Activated T-cell treated with anti-CD3 and anti-CD28 coated beads, Interleukin-2, amount 50 U/mL, for 72 hours (primary cell): Measurements from ENCODE around the gene RHOH. TPM values are rescaled to one million over a fixed set of nuclear protein-coding genes. Genes with fewer than 3 reads are reported as not detected.

ENCODE experiments used
- ATAC-seq, 2 donors: fragments of 150-1000 bp; cut with Tn5 transposase; replicated peaks in 1 of 2; 2 replicates each; pipeline ENCODE4 v1.10.0; 2021; ENCODE audit warnings: moderate library complexity in 2 of 2, mild to moderate bottlenecking in 1 of 2
- DNase-seq, 2 donors: peaks; one replicate each; pipeline ENCODE4 v3.0.0; 2021 to 2022; ENCODE audit warnings: mixed read lengths in 1 of 2
- H3K27ac Mint-ChIP-seq: one replicate; pipeline ENCODE4 v1.8.0; 2022; ENCODE audit warnings: mild to moderate bottlenecking, moderate library complexity, mixed read lengths
- H3K27me3 Mint-ChIP-seq: one replicate; pipeline ENCODE4 v1.8.0; 2022; ENCODE audit warnings: low read depth, mixed read lengths
- H3K36me3 Mint-ChIP-seq, 2 donors: one replicate each; pipeline ENCODE4 v1.8.0; 2022; ENCODE audit warnings: mixed read lengths in 2 of 2, mild to moderate bottlenecking in 1 of 2; ENCODE audit not compliant: insufficient read depth in 2 of 2
- H3K4me1 Mint-ChIP-seq: one replicate; pipeline ENCODE4 v1.8.0; 2022; ENCODE audit warnings: low read depth, mixed read lengths
- H3K4me3 Mint-ChIP-seq, 2 donors: one replicate each; pipeline ENCODE4 v1.8.0; 2022; ENCODE audit warnings: mild to moderate bottlenecking in 2 of 2, mixed read lengths in 2 of 2, moderate library complexity in 2 of 2
- H3K9me3 Mint-ChIP-seq, 2 donors: one replicate each; pipeline ENCODE4 v1.8.0; 2022; ENCODE audit warnings: mixed read lengths in 2 of 2
- total RNA-seq, 2 donors: library from RNA; stranded (reverse); gene quantifications; one replicate each; pipeline ENCODE4 v1.2.3, GENCODE V29; 2022

RHOH gene
- total RNA-seq, 2 donors from 2014 or later = 150 to 182 TPM

DNA sequence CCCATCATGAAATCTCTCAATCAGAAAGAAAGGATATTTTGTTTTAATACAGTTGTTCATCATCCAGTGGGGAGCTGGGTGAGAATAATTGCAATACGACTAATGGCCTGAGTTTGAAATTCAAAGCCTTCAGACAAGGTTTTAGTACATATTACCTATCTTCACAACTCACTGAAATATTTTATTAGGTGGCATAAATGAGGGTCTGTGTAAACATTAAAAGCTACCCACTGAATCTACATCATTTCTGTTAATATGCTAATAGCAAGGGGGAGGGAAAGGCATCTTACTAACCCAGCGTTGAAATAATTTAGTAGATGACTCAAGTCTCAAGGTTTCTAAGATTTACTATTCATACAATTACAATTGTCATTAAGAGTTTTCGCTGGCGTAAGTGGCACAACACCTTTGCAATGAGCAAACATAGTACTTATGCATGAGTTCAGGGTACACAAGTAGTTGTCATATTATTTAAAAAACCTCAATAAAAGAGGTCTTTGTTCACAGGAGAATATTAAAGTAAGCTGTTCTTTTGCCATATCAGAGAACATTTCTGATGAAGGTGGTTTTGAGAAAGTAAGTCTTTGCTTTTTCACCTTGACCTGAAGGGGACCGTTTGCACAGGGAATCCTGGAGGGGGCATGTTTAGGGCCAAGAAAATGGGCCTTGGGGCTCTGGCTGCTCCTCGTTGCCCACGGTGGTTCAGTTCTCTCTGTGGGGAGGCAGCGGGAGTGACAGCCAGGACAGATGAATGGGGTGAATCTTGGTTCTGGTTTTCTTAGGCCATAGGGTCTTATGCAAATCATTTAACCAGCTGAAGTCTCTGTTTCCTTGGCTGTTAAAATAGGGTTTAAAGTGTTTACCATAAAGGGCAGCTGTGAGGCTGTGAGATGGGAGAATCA, 4.5 kb upstream of the RHOH start:
- DNase-seq = no peak
- peaks cover 2 to 4% of the 10 kb centered on the region in 2 donors for H3K36me3 Mint-ChIP-seq
- H3K27ac Mint-ChIP-seq = peak overlapping the region; percentile 98
- peaks cover 90% of the 10 kb centered on the region for H3K4me1 Mint-ChIP-seq
- H3K27me3 Mint-ChIP-seq = no peaks in the 10 kb centered on the region
- H3K9me3 Mint-ChIP-seq = no peaks in the 10 kb centered on the region
- no peak for ATAC-seq
- H3K4me3 Mint-ChIP-seq = peak overlapping the region; percentile 89 to 90

DNA sequence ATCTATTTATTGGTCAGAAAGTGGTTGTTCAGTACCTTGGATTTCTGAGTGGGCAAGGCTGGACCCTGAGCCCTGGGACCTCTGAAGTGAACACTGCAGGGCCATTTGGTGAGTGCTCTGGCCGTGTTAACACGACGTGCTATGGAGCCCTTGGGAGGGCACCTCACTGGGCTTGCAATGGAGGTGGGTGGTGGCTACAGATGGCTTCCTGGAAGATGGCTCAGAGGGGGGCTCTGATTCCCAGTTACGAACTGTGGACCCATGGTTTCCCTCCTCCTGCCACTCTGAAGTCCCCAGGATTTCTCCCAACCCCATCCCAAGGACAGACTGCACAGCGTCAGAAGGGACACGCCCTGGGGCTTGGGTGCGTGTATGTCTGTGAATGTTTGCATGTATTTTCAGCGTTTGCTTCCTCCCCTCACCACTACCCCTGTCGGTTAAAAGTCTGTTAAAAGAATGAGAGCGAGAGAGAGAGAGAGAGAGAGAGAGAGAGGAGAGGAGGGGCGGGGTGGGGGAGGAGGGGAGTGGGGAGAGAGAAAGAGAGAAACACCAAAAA, 3.7 kb upstream of the RHOH start:
- Mint-ChIP-seq H3K9me3 (no peaks in the 10 kb centered on the region), H3K27ac (peak overlapping the region; percentile 98), H3K27me3 (no peaks in the 10 kb centered on the region), H3K4me1 (peaks cover 83% of the 10 kb centered on the region), H3K36me3 (peaks cover 6 to 7% of the 10 kb centered on the region in 2 donors), H3K4me3 (peak overlapping the region; percentile 89 to 90)
- DNase-seq = peak in 1 of 2 donors; percentile 25
- peak in 1 of 2 donors; percentile 11 for ATAC-seq

DNA sequence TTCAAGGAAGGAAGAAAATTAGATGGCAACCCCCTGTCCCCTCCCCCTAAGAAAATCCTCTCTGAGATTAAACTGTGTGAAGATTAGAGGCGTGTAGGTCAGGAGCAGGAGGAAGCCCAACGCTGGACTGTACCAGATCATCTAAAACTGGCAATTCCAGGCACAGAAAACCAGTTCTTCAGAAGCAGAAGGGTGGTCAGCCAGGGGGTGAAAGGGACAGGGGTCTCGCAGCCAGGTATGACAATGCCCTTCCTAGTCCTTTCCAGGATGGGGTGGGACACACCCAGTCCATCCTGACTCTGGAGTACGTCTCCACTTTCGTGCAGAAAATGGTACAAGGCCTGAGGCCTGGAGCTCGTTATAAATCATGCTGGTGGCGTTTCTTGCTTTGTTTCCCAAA, 3.3 kb upstream of the RHOH start:
- peaks cover 11 to 12% of the 10 kb centered on the region in 2 donors for H3K36me3 Mint-ChIP-seq
- peaks cover 80% of the 10 kb centered on the region for H3K4me1 Mint-ChIP-seq
- no peaks in the 10 kb centered on the region for H3K9me3 Mint-ChIP-seq
- peak overlapping the region; percentile 98 for H3K27ac Mint-ChIP-seq
- H3K4me3 Mint-ChIP-seq = peak overlapping the region; percentile 89 to 90
- ATAC-seq (no peak), DNase-seq (no peak)
- no peaks in the 10 kb centered on the region for H3K27me3 Mint-ChIP-seq

DNA sequence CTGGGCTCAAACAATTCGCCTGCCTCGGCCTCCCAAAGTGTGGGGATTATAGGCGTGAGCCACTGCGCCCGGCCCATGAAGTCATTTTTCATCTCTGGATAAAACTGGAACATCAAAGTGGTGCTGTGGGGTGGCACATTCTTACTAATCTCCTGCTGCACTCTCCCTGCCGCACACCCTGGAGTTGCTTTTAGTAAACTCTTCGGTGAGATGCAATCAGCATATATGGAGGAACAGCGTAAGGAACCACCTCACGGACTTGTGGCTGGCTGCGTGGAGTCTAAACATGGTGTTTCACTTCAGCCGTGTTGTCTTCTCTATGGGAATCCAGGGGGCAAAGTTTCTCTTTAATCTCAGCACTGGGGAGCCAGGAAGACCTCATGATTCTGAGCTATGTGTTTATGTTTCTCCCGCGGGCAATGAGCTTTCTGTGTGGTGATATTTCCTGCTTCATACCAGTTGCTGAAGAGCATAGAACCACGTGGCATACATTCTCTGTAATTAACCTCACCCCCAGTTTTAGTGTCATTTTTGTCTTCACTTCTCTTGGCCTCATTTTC, 2.1 kb upstream of the RHOH start:
- H3K4me3 Mint-ChIP-seq = peak overlapping the region; percentile 90 to 96

DNA sequence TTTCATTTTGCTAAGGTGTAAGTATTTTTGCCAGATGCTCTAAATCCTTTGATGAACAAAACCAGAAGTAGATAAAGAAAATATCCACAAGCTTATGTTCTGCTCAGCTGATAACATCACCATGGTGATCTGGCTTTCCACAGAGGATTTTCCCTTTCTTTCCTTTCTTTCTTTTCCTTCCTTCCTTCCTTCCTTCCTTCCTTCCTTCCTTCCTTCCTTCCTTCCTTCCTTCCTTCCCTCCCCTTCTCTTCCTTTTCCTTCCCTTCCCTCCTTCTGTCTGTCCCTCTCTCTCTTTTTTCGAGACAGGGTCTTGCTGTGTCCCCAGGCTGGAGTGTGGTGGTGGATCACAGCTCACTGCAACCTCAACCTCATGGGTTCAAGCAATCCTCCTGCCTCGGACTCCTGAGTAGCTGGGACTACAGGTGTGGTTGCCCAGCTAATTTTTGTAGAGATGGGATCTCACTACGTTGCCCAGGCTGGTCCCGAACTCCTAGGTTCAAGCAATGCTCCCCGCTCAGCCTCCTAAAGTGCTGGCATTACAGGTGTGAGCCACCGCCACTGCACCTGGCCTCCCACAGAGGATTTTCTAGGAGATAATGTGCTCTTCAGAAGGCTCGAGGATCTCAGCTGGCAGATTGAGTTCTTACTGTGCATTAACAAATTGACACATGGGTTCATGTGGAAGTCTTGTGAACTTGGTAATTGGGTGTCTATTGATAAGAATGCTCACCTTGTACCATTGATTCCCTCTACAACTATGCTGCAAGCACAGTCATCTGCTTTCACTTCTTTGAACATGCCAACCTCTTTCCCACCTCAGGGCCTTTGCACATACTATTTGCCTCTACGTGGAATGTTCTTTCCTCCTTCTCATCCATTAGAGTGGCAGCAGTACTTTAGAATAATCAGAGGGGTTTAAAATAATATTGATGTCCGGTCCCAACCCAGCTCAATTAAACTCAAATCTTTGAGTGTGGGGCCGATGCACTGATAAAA, 1.4 kb upstream of the RHOH start:
- no peaks in the 10 kb centered on the region for H3K27me3 Mint-ChIP-seq
- H3K9me3 Mint-ChIP-seq = no peaks in the 10 kb centered on the region
- H3K36me3 Mint-ChIP-seq = peaks cover 26 to 27% of the 10 kb centered on the region in 2 donors
- ATAC-seq (no peak), DNase-seq (no peak)
- H3K27ac Mint-ChIP-seq = peak overlapping the region; percentile 97
- peak overlapping the region; percentile 90 to 96 for H3K4me3 Mint-ChIP-seq
- H3K4me1 Mint-ChIP-seq = peaks cover 63% of the 10 kb centered on the region

More for the DNA sequence above, 2.1 kb upstream of the RHOH start:
- peak overlapping the region; percentile 97 for H3K27ac Mint-ChIP-seq
- peaks cover 69% of the 10 kb centered on the region for H3K4me1 Mint-ChIP-seq
- no peaks in the 10 kb centered on the region for H3K9me3 Mint-ChIP-seq
- DNase-seq (peak in 1 of 2 donors; percentile 65), ATAC-seq (peak; percentile 57 to 62)
- H3K36me3 Mint-ChIP-seq = peaks cover 19 to 22% of the 10 kb centered on the region in 2 donors
- H3K27me3 Mint-ChIP-seq = no peaks in the 10 kb centered on the region

DNA sequence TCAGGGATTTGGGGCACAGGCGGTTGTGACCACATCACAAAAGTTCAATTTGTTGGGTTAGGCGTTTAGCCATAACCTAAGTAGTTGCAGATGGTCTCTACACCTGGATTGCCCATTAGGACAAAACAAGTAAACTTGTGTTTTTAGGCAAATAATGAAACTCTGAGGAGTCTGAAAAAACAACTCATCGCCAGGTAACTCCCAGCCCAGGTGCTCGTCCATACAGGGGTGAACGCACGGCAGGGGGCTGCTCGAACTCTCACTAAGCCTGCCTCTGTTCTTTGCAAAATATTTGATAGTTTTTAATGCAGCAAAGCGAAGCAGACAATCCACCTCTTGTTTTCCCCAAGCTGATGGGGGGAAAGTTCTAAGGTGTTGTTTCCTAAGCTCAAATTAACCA, 559 bp upstream of the RHOH start:
- Mint-ChIP-seq H3K9me3 (no peaks in the 10 kb centered on the region), H3K27ac (peak overlapping the region; percentile 97), H3K27me3 (no peaks in the 10 kb centered on the region), H3K4me3 (peak overlapping the region; percentile 90 to 96), H3K36me3 (peaks cover 31 to 34% of the 10 kb centered on the region in 2 donors), H3K4me1 (peaks cover 62% of the 10 kb centered on the region)
- ATAC-seq = no peak
- peak in 1 of 2 donors; percentile 21 for DNase-seq

DNA sequence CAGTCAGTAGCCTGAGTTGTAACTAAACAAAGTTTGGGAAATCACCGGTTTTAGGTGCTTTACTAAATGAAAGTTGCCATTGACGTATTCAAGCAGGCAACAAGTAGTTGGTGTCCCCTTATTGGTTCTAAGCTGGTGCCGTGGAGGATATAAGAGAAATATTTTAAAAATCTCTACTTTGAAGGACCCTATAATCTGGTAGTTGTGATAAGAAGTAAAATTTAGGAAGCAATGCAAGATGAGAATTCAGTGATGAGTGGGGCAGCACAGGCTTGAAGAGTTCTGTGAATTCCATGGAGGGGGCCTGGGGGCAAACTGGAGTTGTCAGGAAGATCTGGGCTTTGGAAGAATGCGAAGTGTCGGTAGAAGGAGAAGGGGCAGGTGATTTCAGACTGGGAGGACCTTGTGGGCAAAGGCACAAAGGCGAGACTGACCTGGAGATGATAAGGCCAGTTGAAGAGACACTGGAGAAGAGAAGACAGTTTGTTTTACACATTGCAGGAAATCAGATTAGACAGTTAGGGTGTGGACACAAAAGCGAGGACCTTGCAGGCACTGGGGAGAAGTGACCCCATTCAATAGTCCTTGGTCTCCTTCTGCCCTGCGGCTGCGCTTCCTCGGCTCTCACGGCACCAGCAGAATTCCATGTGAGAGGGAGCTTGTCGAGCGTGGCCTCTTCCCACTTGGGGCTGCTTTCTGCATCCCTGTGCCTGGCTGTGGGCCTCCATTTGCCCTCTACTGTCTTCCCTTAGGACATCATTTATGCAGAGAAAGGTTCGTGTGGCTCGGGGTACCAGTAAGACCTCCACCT, 1.3 kb downstream of the RHOH start:
- no peaks in the 10 kb centered on the region for H3K9me3 Mint-ChIP-seq
- peak in 1 of 2 donors; percentile 29 for DNase-seq
- H3K27ac Mint-ChIP-seq = peak overlapping the region; percentile 97
- peaks cover 38 to 49% of the 10 kb centered on the region in 2 donors for H3K36me3 Mint-ChIP-seq
- no peaks in the 10 kb centered on the region for H3K27me3 Mint-ChIP-seq
- ATAC-seq = peak in 1 of 2 donors; percentile 14
- H3K4me1 Mint-ChIP-seq = peaks cover 59% of the 10 kb centered on the region
- H3K4me3 Mint-ChIP-seq = peak overlapping the region; percentile 90 to 96

DNA sequence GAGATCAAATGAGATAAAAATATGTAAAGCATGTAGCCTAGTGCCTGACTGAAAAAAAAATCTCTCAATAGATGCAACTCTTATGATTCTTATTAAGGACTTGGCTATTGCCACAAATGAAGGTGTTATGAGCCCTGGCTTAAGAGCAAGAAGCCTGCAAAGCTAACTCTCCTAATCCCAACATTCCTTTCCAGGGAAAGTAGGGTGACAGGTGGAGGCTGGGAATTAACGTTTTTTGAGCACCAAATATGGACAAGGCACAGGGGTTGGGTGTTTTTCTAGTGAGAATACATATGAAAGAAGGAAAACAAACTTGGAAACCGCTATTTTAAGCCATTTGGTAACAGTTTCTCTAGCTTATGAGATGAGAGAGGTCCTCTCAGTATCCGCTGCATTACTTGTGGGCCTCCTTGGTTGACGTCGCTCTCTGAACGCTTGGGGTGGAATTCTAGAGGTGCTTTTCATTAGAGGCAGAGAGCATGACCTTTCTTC, 2.4 kb downstream of the RHOH start:
- Mint-ChIP-seq H3K27me3 (no peaks in the 10 kb centered on the region), H3K9me3 (no peaks in the 10 kb centered on the region), H3K4me3 (peak overlapping the region; percentile 90 to 96), H3K36me3 (peaks cover 45 to 53% of the 10 kb centered on the region in 2 donors), H3K27ac (peak overlapping the region; percentile 97), H3K4me1 (peaks cover 60% of the 10 kb centered on the region)
- peak in 1 of 2 donors; percentile 55 for DNase-seq
- no peak for ATAC-seq

DNA sequence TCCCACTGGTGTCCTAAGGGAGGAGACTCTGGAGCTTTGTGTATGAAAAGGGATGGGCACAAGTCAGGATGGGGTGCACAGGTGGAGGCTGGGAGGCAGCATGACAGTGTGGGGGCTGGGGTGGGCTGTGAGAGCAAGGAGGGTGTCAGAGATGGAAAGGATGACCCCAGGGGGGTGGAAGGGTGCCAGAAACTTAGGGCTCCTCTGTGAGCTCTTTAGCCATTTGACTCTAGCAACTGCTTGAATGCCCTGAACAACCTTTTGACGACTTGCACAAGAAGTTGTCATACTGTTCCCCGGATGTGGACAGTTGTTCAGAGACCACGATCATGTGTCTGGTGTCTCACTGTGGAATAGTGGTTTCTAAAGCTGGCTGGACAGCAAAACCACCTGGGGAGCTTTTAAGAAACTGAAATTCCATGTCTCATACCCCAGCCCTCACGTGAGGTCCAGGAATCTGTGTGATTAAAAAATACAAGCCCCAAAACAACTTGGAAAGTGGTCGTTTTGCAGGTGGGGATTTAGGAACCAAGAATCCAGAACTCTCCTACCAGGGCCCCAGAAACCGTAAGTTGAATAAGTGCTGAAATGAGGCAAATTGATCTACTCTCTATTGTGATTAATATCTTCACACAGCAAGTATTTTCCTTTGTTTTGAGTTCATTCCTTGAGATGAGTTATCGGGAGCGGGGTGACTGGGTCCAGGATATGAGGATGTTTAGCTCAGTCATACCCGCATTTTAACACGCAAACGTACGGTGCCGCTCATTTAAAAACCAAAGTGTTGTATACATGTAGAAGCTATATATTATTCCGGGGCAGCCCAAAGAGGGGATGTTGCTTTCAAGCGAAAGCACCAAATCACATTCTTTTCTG, 3.4 kb downstream of the RHOH start:
- Mint-ChIP-seq H3K4me3 (peak overlapping the region; percentile 90 to 96), H3K27ac (peak overlapping the region; percentile 97), H3K4me1 (peaks cover 60% of the 10 kb centered on the region), H3K36me3 (peaks cover 50 to 53% of the 10 kb centered on the region in 2 donors), H3K27me3 (no peaks in the 10 kb centered on the region), H3K9me3 (no peaks in the 10 kb centered on the region)
- DNase-seq (peak; percentile 84 to 85), ATAC-seq (peak; percentile 71 to 76)

DNA sequence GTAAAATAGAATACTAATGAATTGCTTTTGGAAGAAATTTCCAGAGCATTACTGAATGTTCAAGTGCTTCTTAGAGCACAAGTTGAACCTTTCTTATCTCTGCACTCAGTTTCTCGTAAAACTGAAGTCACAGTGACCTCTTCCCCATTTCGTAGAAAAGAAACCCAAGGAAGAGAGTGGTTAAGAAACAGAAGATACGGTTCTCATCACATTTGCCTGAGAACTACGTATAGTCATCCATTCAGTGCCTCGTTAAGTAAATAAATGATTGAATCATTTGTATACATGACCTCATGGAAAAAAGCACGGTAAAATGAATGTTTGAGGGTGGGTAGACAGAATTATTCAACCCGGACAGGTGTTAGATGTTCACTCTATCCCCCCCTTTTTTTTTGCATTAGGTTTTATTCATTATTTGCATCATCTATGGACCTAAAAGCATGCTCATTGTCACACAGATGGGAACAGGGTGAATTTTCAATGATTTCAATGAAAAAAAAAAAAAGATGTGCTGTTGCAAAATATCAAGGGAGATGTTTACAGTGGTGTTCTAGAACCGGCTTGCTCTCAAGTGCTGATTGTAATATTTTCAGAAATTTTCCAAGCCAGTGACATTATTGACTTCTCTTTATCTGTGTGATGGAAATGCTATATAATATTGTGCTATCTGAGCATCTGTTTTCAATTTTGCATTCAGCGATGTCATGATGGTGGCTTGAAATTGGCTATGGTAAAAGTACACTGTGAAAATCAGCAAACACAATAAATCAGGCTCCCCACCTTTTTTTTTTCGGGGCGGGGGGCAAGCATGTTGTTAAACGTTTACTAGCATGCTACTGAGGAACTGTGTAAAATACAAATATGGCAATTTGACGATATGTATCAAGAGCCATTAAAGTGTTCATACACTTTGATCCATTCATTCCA, 4.3 kb downstream of the RHOH start:
- H3K4me3 Mint-ChIP-seq = peak overlapping the region; percentile 90 to 96
- H3K27me3 Mint-ChIP-seq = no peaks in the 10 kb centered on the region
- peak; percentile 43 to 50 for ATAC-seq
- peaks cover 60% of the 10 kb centered on the region for H3K4me1 Mint-ChIP-seq
- peaks cover 52 to 55% of the 10 kb centered on the region in 2 donors for H3K36me3 Mint-ChIP-seq
- H3K27ac Mint-ChIP-seq = peak overlapping the region; percentile 97
- no peak for DNase-seq
- no peaks in the 10 kb centered on the region for H3K9me3 Mint-ChIP-seq
